Subcutaneous adipose tissue (tissue), 4 donors: ENCODE measurements around the gene CBX8. TPM values are rescaled to one million over a fixed set of nuclear protein-coding genes. Genes with fewer than 3 reads are reported as not detected.

ENCODE experiments used
- total RNA-seq, 4 donors: library from RNA; depleted of rRNA; stranded (reverse); fragments of >200 nt; gene quantifications; one replicate each; pipeline ENCODE4 v1.1.0, GENCODE V29; 2016
- TF ChIP-seq, protein P1 (sequence below): fragments of 450-650 bp; IDR thresholded peaks from one replicate; pipeline ENCODE4 v1.5.1; 2016; ENCODE audit warnings: low read depth, mild to moderate bottlenecking, control low read depth, antibody characterized with exemption, moderate library complexity

The CBX8 gene
- total RNA-seq, 4 donors from 2014 or later = 0.68 to 3.6 (median 1.5) TPM

- TF ChIP-seq, protein P1, sequence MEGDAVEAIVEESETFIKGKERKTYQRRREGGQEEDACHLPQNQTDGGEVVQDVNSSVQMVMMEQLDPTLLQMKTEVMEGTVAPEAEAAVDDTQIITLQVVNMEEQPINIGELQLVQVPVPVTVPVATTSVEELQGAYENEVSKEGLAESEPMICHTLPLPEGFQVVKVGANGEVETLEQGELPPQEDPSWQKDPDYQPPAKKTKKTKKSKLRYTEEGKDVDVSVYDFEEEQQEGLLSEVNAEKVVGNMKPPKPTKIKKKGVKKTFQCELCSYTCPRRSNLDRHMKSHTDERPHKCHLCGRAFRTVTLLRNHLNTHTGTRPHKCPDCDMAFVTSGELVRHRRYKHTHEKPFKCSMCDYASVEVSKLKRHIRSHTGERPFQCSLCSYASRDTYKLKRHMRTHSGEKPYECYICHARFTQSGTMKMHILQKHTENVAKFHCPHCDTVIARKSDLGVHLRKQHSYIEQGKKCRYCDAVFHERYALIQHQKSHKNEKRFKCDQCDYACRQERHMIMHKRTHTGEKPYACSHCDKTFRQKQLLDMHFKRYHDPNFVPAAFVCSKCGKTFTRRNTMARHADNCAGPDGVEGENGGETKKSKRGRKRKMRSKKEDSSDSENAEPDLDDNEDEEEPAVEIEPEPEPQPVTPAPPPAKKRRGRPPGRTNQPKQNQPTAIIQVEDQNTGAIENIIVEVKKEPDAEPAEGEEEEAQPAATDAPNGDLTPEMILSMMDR = no peak
These were observed 2.0 kb downstream of the CBX8 start for GRCh38 chr17:79794659-79795511.

DNA sequence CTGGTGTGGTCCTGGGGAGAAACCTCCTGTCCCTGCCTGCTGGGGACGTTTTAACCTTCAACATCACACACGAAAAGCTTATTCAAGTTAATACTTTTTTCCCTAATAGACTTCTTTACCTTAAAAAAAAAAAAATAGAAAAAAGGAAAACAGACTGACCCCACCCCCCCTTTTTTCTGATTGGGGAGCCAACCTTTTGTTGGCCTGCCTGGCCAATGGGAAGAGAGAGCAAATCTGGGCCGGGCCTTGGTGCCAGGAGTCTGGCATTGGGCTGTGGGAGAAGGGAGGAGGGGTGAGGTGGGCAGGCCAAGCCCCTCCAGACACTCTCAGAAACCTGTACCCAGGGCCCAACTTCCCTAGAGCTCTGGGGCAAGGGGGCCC, 3.0 kb downstream of the CBX8 start:
- TF ChIP-seq, protein P1 = no peak

GRCh38 chr17:79792984-79793923, 3.6 kb downstream of the CBX8 start:
- TF ChIP-seq, protein P1 = no peak

DNA sequence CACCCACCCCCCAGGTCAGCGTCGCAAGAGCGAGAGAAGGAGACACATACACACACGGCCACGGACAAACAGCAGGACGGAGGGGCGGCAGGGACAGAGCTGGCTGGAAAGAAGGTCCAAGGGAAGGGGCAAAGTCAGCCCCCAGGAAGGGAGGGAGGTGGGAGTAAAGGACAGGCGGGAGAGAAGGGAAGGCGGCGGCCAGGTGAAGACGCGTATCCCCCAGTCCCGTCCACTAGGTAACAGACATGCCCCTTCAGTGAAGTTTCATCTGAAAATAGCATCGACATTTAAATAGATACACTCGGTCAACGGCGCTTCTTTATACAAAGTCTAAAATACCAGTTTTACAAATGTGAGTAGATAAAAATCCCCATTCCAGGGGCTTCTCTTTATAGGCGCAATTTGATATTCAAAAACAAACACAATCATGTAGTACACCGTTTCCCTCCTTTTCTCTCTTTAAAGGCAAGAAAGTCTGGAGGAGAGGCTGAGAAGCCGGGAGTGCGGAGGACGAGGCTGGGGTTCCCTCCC, 4.5 kb downstream of the CBX8 start:
- TF ChIP-seq, protein P1 = no peak

GRCh38 chr17:79791735-79792161, 5.1 kb downstream of the CBX8 start:
- TF ChIP-seq, protein P1 = no peak

- TF ChIP-seq, protein P1 = no peak
These were observed 5.8 kb downstream of the CBX8 start for GRCh38 chr17:79790805-79791734.
